ENCODE measurements around the gene GSG1L. TPM values are rescaled to one million over a fixed set of nuclear protein-coding genes. Genes with fewer than 3 reads are reported as not detected.

GSG1L gene
- total and polyA plus RNA-seq, 2 experiments from 2014 or later: not detected

GRCh38 chr16:27922433-27922832 is 141.1 kb downstream of the GSG1L start:
- TF ChIP-seq EZH2 (IDR thresholded peaks at IDR 0.05; ENCODE audit: borderline replicate concordance) (no peak), CTCF (IDR thresholded peaks at IDR 0.05; ENCODE audit: poor library complexity) (no peak), EZH2phosphoT487 (IDR thresholded peaks at IDR 0.05; ENCODE audit: low read depth, severe bottlenecking, unreplicated experiment) (no peak)
- no peak overlapping the region for H2AFZ ChIP-seq
- 61% methylated on average over 6 of the region's 6 CpGs for WGBS (ENCODE audit: low lambda C conversion rate, missing lambda C conversion rate)
- H3K9me3 ChIP-seq (ENCODE audit: low read depth): no peaks in the 10 kb centered on the region
- no peak overlapping the region for H3K4me3 ChIP-seq
- no peaks in the 10 kb centered on the region for H3K9me2 ChIP-seq (replicated peaks; ENCODE audit: insufficient read depth)
- no peaks in the 10 kb centered on the region for H3K79me2 ChIP-seq
- H3K4me1 ChIP-seq (ENCODE audit: insufficient read depth): no peaks in the 10 kb centered on the region
- H3K36me3 ChIP-seq (replicated peaks; ENCODE audit: insufficient read depth, low read depth): no peaks in the 10 kb centered on the region
- no peak for DNase-seq (ENCODE audit: low spot score)
- H3K4me2 ChIP-seq: no peak overlapping the region
- H3K27ac ChIP-seq: no peak overlapping the region
- H3K27me3 ChIP-seq: no peaks in the 10 kb centered on the region
- H4K20me1 ChIP-seq (ENCODE audit: insufficient read depth, poor library complexity, severe bottlenecking): no peaks in the 10 kb centered on the region

- Histone ChIP-seq H3K27me3 (no peaks in the 10 kb centered on the region), H3K4me1 (ENCODE audit: insufficient read depth) (no peaks in the 10 kb centered on the region), H3K9me2 (replicated peaks; ENCODE audit: insufficient read depth) (no peaks in the 10 kb centered on the region), H4K20me1 (ENCODE audit: insufficient read depth, poor library complexity, severe bottlenecking) (no peaks in the 10 kb centered on the region), H3K79me2 (no peaks in the 10 kb centered on the region), H3K36me3 (replicated peaks; ENCODE audit: insufficient read depth, low read depth) (no peaks in the 10 kb centered on the region), H2AFZ (no peak overlapping the region), H3K4me2 (no peak overlapping the region), H3K9me3 (ENCODE audit: low read depth) (no peaks in the 10 kb centered on the region), H3K27ac (no peak overlapping the region), H3K4me3 (no peak overlapping the region)
- WGBS (ENCODE audit: low lambda C conversion rate, missing lambda C conversion rate): 65% methylated on average over 4 of the region's 4 CpGs
- DNase-seq (ENCODE audit: low spot score): no peak
- TF ChIP-seq EZH2phosphoT487 (IDR thresholded peaks at IDR 0.05; ENCODE audit: low read depth, severe bottlenecking, unreplicated experiment): no peak
- TF ChIP-seq EZH2 (IDR thresholded peaks at IDR 0.05; ENCODE audit: borderline replicate concordance): no peak
- no peak for TF ChIP-seq CTCF (IDR thresholded peaks at IDR 0.05; ENCODE audit: poor library complexity)
These were observed 142.4 kb downstream of the GSG1L start for GRCh38 chr16:27921134-27921533.

GRCh38 chr16:27920391-27920891 is 143.1 kb downstream of the GSG1L start:
- Histone ChIP-seq H3K79me2 (no peaks in the 10 kb centered on the region), H3K27me3 (no peaks in the 10 kb centered on the region), H3K4me3 (no peak overlapping the region), H3K4me2 (no peak overlapping the region), H3K9me3 (ENCODE audit: low read depth) (no peaks in the 10 kb centered on the region), H3K9me2 (replicated peaks; ENCODE audit: insufficient read depth) (no peaks in the 10 kb centered on the region), H3K27ac (no peak overlapping the region), H3K4me1 (ENCODE audit: insufficient read depth) (no peaks in the 10 kb centered on the region), H3K36me3 (replicated peaks; ENCODE audit: insufficient read depth, low read depth) (no peaks in the 10 kb centered on the region), H2AFZ (no peak overlapping the region), H4K20me1 (ENCODE audit: insufficient read depth, poor library complexity, severe bottlenecking) (no peaks in the 10 kb centered on the region)
- TF ChIP-seq EZH2 (IDR thresholded peaks at IDR 0.05; ENCODE audit: borderline replicate concordance) (no peak), EZH2phosphoT487 (IDR thresholded peaks at IDR 0.05; ENCODE audit: low read depth, severe bottlenecking, unreplicated experiment) (no peak), CTCF (IDR thresholded peaks at IDR 0.05; ENCODE audit: poor library complexity) (no peak)
- 13% methylated on average over 11 of the region's 11 CpGs for WGBS (ENCODE audit: low lambda C conversion rate, missing lambda C conversion rate)
- peak; percentile 19 for DNase-seq (ENCODE audit: low spot score)

- Histone ChIP-seq H3K27ac (no peak overlapping the region), H4K20me1 (ENCODE audit: insufficient read depth, poor library complexity, severe bottlenecking) (no peaks in the 10 kb centered on the region), H3K9me2 (replicated peaks; ENCODE audit: insufficient read depth) (no peaks in the 10 kb centered on the region), H3K27me3 (no peaks in the 10 kb centered on the region), H3K4me3 (no peak overlapping the region), H3K9me3 (ENCODE audit: low read depth) (no peaks in the 10 kb centered on the region), H3K4me1 (ENCODE audit: insufficient read depth) (no peaks in the 10 kb centered on the region), H3K36me3 (replicated peaks; ENCODE audit: insufficient read depth, low read depth) (no peaks in the 10 kb centered on the region), H3K79me2 (no peaks in the 10 kb centered on the region), H3K4me2 (no peak overlapping the region), H2AFZ (no peak overlapping the region)
- no peak for DNase-seq (ENCODE audit: low spot score)
- WGBS (ENCODE audit: low lambda C conversion rate, missing lambda C conversion rate): 60% methylated on average over 5 of the region's 5 CpGs
- no peak for TF ChIP-seq CTCF (IDR thresholded peaks at IDR 0.05; ENCODE audit: poor library complexity)
- no peak for TF ChIP-seq EZH2 (IDR thresholded peaks at IDR 0.05; ENCODE audit: borderline replicate concordance)
- TF ChIP-seq EZH2phosphoT487 (IDR thresholded peaks at IDR 0.05; ENCODE audit: low read depth, severe bottlenecking, unreplicated experiment): no peak
These were observed 144.8 kb downstream of the GSG1L start for GRCh38 chr16:27918755-27919154.
